Fibroblast of pulmonary artery (primary cell): ENCODE measurements around the gene UVRAG.

Experiments used
- DNase-seq: peaks from one replicate; pipeline ENCODE4 v3.0.0-alpha.2; 2010; ENCODE audit warnings: low read depth
- H3K4me3 ChIP-seq: replicated peaks from 2 replicates; pipeline ENCODE4 v1.5.1; 2011; ENCODE audit warnings: low read depth, mild to moderate bottlenecking, control low read depth, low read length, moderate library complexity
- CTCF ChIP-seq: IDR thresholded peaks from 2 replicates; pipeline ENCODE4 v1.5.1; 2011; ENCODE audit warnings: mild to moderate bottlenecking, control low read depth, low read length, inconsistent platforms; ENCODE audit errors: missing control alignments

UVRAG gene

GRCh38 chr11:75919525-75919924, 104.5 kb downstream of the UVRAG start:
- DNase-seq: peak; percentile 27
- no peak for TF ChIP-seq CTCF
- no peak overlapping the region for H3K4me3 ChIP-seq

GRCh38 chr11:75920848-75921247, 105.8 kb downstream of the UVRAG start:
- H3K4me3 ChIP-seq: no peak overlapping the region
- no peak for DNase-seq
- TF ChIP-seq CTCF: no peak

- no peak overlapping the region for H3K4me3 ChIP-seq
- no peak for DNase-seq
- TF ChIP-seq CTCF: no peak
Measured at GRCh38 chr11:75921808-75922207, 106.8 kb downstream of the UVRAG start.

GRCh38 chr11:75924966-75925784, 110.2 kb downstream of the UVRAG start:
- TF ChIP-seq CTCF: no peak

GRCh38 chr11:75925785-75926164, 110.8 kb downstream of the UVRAG start:
- DNase-seq: peak; percentile 34

More at GRCh38 chr11:75924966-75925784, 110.2 kb downstream of the UVRAG start:
- no peak overlapping the region for H3K4me3 ChIP-seq
- DNase-seq: peak; percentile 35

GRCh38 chr11:75929706-75930105, 114.7 kb downstream of the UVRAG start:
- DNase-seq: no peak
- no peak for TF ChIP-seq CTCF

More at GRCh38 chr11:75925785-75926164, 110.8 kb downstream of the UVRAG start:
- H3K4me3 ChIP-seq: no peak overlapping the region
- no peak for TF ChIP-seq CTCF

GRCh38 chr11:75930534-75930933, 115.5 kb downstream of the UVRAG start:
- no peak for TF ChIP-seq CTCF
- H3K4me3 ChIP-seq: no peak overlapping the region
- DNase-seq: no peak

More at GRCh38 chr11:75929706-75930105, 114.7 kb downstream of the UVRAG start:
- no peak overlapping the region for H3K4me3 ChIP-seq
